ENCODE measurements around the gene SLC6A6. TPM values are rescaled to one million over a fixed set of nuclear protein-coding genes. Genes with fewer than 3 reads are reported as not detected.

SLC6A6 gene
- total and polyA plus RNA-seq, 2 experiments from 2014 or later, result 27.5 to 150 TPM

- no peaks in the 10 kb centered on the region for H3K9me2 ChIP-seq (ENCODE audit: insufficient read depth)
- H4K20me1 ChIP-seq (replicated peaks; ENCODE audit: insufficient read depth), result peaks cover 4% of the 10 kb centered on the region; the same call in 1 of the 2 replicates
- Mint-ChIP-seq H3K27me3 (ENCODE audit: insufficient read depth, low read depth, poor library complexity) (peaks cover 4% of the 10 kb centered on the region), H3K4me1 (no peaks in the 10 kb centered on the region; the same call in 2 of the 3 replicates), H3K27ac (no peak overlapping the region), H3K4me3 (no peak overlapping the region), H3K9me3 (no peaks in the 10 kb centered on the region), H3K36me3 (ENCODE audit: low read depth) (peaks cover 74% of the 10 kb centered on the region)
- no peak for ATAC-seq
- TF ChIP-seq ZNF331 (CRISPR knock-in tag; IDR thresholded peaks at IDR 0.05; ENCODE audit: low read depth) (no peak), ETS1 (IDR thresholded peaks at IDR 0.05) (no peak), JUNB (IDR thresholded peaks at IDR 0.05; ENCODE audit: unreplicated experiment) (no peak), REST (IDR thresholded peaks at IDR 0.05; ENCODE audit: unreplicated experiment) (no peak), CREB1 (CRISPR knock-in tag; IDR thresholded peaks at IDR 0.05; ENCODE audit: low read depth) (no peak), EZH2phosphoT487 (IDR thresholded peaks at IDR 0.05; ENCODE audit: unreplicated experiment) (no peak), CTCF (conservative IDR thresholded peaks at IDR 0.05; ENCODE audit: low read depth in 2 of 2) (no peak), STAT1 (IDR thresholded peaks at IDR 0.05; ENCODE audit: unreplicated experiment) (no peak), NANOG (IDR thresholded peaks at IDR 0.05; ENCODE audit: borderline replicate concordance) (no peak), ZNF462 (CRISPR knock-in tag; IDR thresholded peaks at IDR 0.05) (no peak), EZH2 (IDR thresholded peaks at IDR 0.05; ENCODE audit: low read depth, unreplicated experiment) (no peak), ZNF114 (CRISPR knock-in tag; IDR thresholded peaks at IDR 0.05) (no peak), POLR2AphosphoS5 (IDR thresholded peaks at IDR 0.05; ENCODE audit: low read depth) (no peak)
- H3K27me3 ChIP-seq (ENCODE audit: insufficient read depth), result no peaks in the 10 kb centered on the region
- no peaks in the 10 kb centered on the region for H3K79me2 ChIP-seq (replicated peaks; ENCODE audit: insufficient read depth)
- no peak for DNase-seq (ENCODE audit: low spot score)
- no peak overlapping the region for H3K4me3 ChIP-seq
- H3K27ac ChIP-seq (ENCODE audit: low read depth), result no peak overlapping the region
- H3K4me2 ChIP-seq, result no peak overlapping the region
- H3K36me3 ChIP-seq (ENCODE audit: insufficient read depth), result peaks cover 32% of the 10 kb centered on the region
- H3F3A ChIP-seq (replicated peaks; ENCODE audit: low read depth), result no peaks in the 10 kb centered on the region
- no peaks in the 10 kb centered on the region for H3K4me1 ChIP-seq (ENCODE audit: insufficient read depth)
- no peak overlapping the region for H2AFZ ChIP-seq
Observed at GRCh38 chr3:14475621-14476020, 73.2 kb downstream of the SLC6A6 start.

Measured in GM23338 (cell line).